Mesenchymal stem cell (in vitro differentiated cells and primary cell): ENCODE results near the gene TRAP1.

Experiments
- DNase-seq: peaks from one replicate; pipeline ENCODE4 v3.0.0-alpha.2; 2013
- H2AFZ ChIP-seq: one replicate; pipeline ENCODE4 v1.6.1; 2013; ENCODE audit warnings: low read depth, mild to moderate bottlenecking, control low read depth, inconsistent platforms, low read length, moderate library complexity
- H2AK5ac ChIP-seq: 2 replicates; pipeline ENCODE4 v1.6.1; 2013; ENCODE audit warnings: low read length, moderate library complexity, mild to moderate bottlenecking, inconsistent platforms; ENCODE audit not compliant: severe bottlenecking
- H2BK120ac ChIP-seq: one replicate; pipeline ENCODE4 v1.6.1; 2013; ENCODE audit warnings: low read depth, mild to moderate bottlenecking, inconsistent platforms, low read length, moderate library complexity
- H2BK12ac ChIP-seq, 2 experiments: one replicate each; pipeline ENCODE4 v1.6.1; 2013; ENCODE audit warnings: inconsistent platforms in 2 of 2, low read length in 2 of 2, mild to moderate bottlenecking in 2 of 2, moderate library complexity in 2 of 2, control low read depth in 1 of 2
- H2BK15ac ChIP-seq: one replicate; pipeline ENCODE4 v1.6.1; 2013; ENCODE audit warnings: mild to moderate bottlenecking, low read depth, inconsistent platforms; ENCODE audit not compliant: poor library complexity, severe bottlenecking
- H2BK5ac ChIP-seq: 2 replicates; pipeline ENCODE4 v1.6.1; 2013; ENCODE audit warnings: low read depth, mild to moderate bottlenecking, low read length, control low read depth, inconsistent platforms; ENCODE audit not compliant: poor library complexity, severe bottlenecking
- H3K14ac ChIP-seq, 2 experiments: one replicate each; pipeline ENCODE4 v1.6.1; 2013; ENCODE audit warnings: inconsistent platforms in 2 of 2, low read length in 2 of 2, control low read depth in 1 of 2, mild to moderate bottlenecking in 1 of 2, moderate library complexity in 1 of 2
- H3K18ac ChIP-seq, 2 experiments: one replicate each; pipeline ENCODE4 v1.6.1; 2013; ENCODE audit warnings: inconsistent platforms in 2 of 2, low read length in 2 of 2, control low read depth in 1 of 2, low read depth in 1 of 2, mild to moderate bottlenecking in 1 of 2
- H3K23ac ChIP-seq, 2 experiments: one replicate each; pipeline ENCODE4 v1.6.1; 2013; ENCODE audit warnings: inconsistent platforms in 2 of 2, low read length in 2 of 2, mild to moderate bottlenecking in 2 of 2, moderate library complexity in 2 of 2, control low read depth in 1 of 2
- H3K27ac ChIP-seq: 2 replicates; pipeline ENCODE4 v1.5.1; 2013; ENCODE audit warnings: mild to moderate bottlenecking, moderate library complexity, low read length, control low read depth, inconsistent platforms; ENCODE audit not compliant: poor library complexity, severe bottlenecking
- H3K27me3 ChIP-seq, 2 experiments: 2 replicates each; pipeline versions ENCODE4 v1.6.1 to v1.7.0; 2013; ENCODE audit warnings: low read length in 2 of 2, mild to moderate bottlenecking in 2 of 2, moderate library complexity in 2 of 2, control low read depth in 1 of 2, inconsistent platforms in 1 of 2; ENCODE audit not compliant: control insufficient read depth in 1 of 2, insufficient read depth in 1 of 2
- H3K36me3 ChIP-seq, 2 experiments: 2 replicates each; pipeline versions ENCODE4 v1.6.1 to v1.7.0; 2013; ENCODE audit warnings: low read length in 2 of 2, control low read depth in 1 of 2, inconsistent platforms in 1 of 2, low read depth in 1 of 2, mild to moderate bottlenecking in 1 of 2; ENCODE audit not compliant: insufficient read depth in 2 of 2, control insufficient read depth in 1 of 2
- H3K4ac ChIP-seq, 2 experiments: one replicate each; pipeline ENCODE4 v1.6.1; 2013; ENCODE audit warnings: inconsistent platforms in 2 of 2, low read length in 2 of 2, mild to moderate bottlenecking in 2 of 2, moderate library complexity in 2 of 2, control low read depth in 1 of 2, low read depth in 1 of 2
- H3K4me1 ChIP-seq: 2 replicates; pipeline ENCODE4 v1.6.1; 2013; ENCODE audit warnings: low read depth, low read length, control low read depth; ENCODE audit not compliant: control insufficient read depth, insufficient read depth
- H3K4me2 ChIP-seq: 2 replicates; pipeline ENCODE4 v1.6.1; 2013; ENCODE audit warnings: low read length, mild to moderate bottlenecking, inconsistent platforms; ENCODE audit not compliant: poor library complexity, severe bottlenecking
- H3K4me3 ChIP-seq, 2 experiments: 2 replicates each; pipeline versions ENCODE4 v1.5.1 to v1.7.0; 2013; ENCODE audit warnings: low read length in 2 of 2, mild to moderate bottlenecking in 2 of 2, control low read depth in 1 of 2, low read depth in 1 of 2; ENCODE audit not compliant: insufficient read depth in 1 of 2
- H3K79me1 ChIP-seq: replicated peaks from 2 replicates; pipeline ENCODE4 v1.6.1; 2013; ENCODE audit warnings: mild to moderate bottlenecking, control low read depth, low read length, inconsistent platforms; ENCODE audit not compliant: poor library complexity, severe bottlenecking
- H3K9ac ChIP-seq: 2 replicates; pipeline ENCODE4 v1.7.0; 2013; ENCODE audit warnings: mild to moderate bottlenecking, low read length, moderate library complexity
- H3K9me3 ChIP-seq: 2 replicates; pipeline ENCODE4 v1.7.0; 2013; ENCODE audit warnings: mild to moderate bottlenecking, low read length; ENCODE audit not compliant: control insufficient read depth
- H4K8ac ChIP-seq: one replicate; pipeline ENCODE4 v1.6.1; 2013; ENCODE audit warnings: inconsistent platforms, mild to moderate bottlenecking, low read length, moderate library complexity
- H4K91ac ChIP-seq: one replicate; pipeline ENCODE4 v1.6.1; 2013; ENCODE audit warnings: mild to moderate bottlenecking, low read length, inconsistent platforms
- WGBS: methylation state at CpG from one replicate; pipeline ENCODE4 v1.1.7; 2013; ENCODE audit warnings: mixed read lengths; 5-methylcytosine and 5-hydroxymethylcytosine counted together

The TRAP1 gene

DNA sequence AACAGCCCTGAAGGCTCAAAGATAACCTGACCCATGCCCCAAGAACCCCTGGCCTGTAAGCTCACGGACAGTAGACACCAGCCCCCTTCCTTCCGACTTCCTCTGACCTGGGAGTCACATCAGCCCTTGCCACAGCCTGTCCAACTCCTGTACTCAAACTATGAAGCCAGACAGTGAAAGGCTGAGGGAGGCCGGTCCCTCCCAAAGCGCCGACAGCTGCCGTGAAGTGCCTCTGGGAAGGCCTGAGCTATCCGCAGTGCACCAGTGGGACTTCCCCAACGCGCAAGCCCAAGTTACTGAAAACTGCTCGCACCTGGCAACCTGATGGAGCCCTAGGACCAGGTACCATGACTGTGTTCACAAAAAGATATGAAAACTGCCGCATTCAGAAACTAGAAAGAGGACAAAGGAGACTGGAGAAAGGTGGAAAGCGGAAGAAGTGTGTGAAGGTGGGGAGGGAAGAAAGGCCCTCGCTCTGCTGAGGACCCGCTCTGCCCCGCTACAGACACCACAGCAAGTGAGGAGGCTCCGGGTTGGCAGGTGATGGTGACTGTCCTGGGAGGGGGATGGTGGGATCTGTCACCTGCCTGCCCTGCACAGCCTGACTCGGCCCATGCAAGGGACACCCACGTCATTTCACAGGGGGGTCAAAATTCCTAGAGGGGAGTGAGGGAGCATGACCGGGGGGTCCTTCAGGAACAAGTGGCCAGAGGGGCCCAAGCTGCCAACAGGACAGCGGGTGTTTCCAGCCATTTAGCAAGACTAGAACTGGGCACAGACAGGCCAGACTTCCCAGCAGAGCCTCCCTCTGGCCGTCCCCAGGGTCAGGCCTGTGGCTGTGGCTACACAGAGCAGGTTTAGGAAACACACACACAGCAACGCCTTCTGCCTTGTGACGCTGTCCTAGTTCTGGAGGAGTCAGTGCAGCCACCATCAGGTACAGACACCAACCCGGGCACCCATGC lies 13.1 kb upstream of the TRAP1 start:
- peaks cover 63% of the 10 kb centered on the region for H3K79me1 ChIP-seq
- no peaks in the 10 kb centered on the region for H3K9me3 ChIP-seq
- no peak overlapping the region for H2BK15ac ChIP-seq
- no peak overlapping the region for H3K18ac ChIP-seq
- no peak overlapping the region for H3K27ac ChIP-seq
- no peak overlapping the region for H3K4me3 ChIP-seq
- DNase-seq: no peak
- H2AK5ac ChIP-seq: no peak overlapping the region
- H3K9ac ChIP-seq: no peak overlapping the region
- H4K91ac ChIP-seq: no peak overlapping the region
- H2BK120ac ChIP-seq: no peak overlapping the region
- H3K4ac ChIP-seq: no peak overlapping the region
- H3K23ac ChIP-seq: no peak overlapping the region
- H3K4me2 ChIP-seq: no peak overlapping the region
- no peaks in the 10 kb centered on the region for H3K27me3 ChIP-seq
- H3K4me1 ChIP-seq: peaks cover 2% of the 10 kb centered on the region
- no peak overlapping the region for H3K14ac ChIP-seq
- peaks cover 84 to 85% of the 10 kb centered on the region in 2 experiments for H3K36me3 ChIP-seq
- 96% methylated on average over 24 of the region's 24 CpGs for WGBS
- no peak overlapping the region for H4K8ac ChIP-seq
- H2BK5ac ChIP-seq: no peak overlapping the region
- H2AFZ ChIP-seq: no peak overlapping the region
- no peak overlapping the region for H2BK12ac ChIP-seq

DNA sequence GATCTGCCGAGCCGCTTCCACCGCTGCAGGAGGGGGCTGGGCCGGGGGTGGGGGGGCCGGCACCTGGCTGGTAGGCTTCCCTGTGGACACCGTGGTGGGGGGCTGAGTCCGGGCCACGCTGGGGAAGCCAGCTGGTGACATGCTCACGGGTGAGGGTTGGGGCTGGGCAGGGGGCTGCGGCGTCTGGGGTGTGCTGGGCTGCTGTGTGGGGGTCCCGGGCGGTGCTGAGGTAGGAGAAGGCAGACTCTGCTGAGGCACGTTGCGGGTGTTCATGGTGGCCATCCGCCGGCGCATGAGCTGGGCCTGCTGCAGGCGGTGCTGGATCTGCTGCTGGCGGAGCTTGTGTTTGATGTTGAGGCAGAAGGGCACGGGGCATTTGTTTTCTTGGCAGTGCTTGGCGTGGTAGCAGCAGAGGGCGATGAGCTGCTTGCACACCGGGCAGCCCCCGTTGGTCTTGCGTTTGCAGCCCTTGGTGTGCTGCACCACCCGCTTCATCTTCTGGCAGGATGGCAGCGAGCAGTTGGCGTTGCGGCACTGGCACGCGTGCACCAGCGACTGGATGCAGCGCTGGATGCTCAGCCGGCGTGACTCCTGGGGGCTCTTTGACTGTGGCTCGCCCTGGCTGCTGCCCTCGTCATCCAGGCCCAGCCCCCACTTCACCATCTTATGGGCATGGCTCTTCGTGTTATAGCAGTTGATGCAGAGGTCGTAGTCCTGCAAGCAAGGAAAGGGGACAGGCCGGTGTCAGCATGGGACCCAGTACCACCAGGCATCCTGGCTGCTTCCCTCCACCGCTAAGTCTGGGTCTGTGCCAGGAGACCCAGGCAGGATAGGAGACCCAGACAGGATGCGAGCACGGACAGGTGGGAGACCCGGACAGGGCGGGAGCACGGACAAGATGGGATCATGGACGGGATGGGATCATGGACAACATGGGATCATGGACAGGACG lies 12.1 kb upstream of the TRAP1 start:
- Histone ChIP-seq H3K36me3 (peaks cover 78 to 83% of the 10 kb centered on the region in 2 experiments), H3K9ac (no peak overlapping the region), H2BK15ac (no peak overlapping the region), H3K18ac (no peak overlapping the region), H3K27ac (no peak overlapping the region), H3K14ac (no peak overlapping the region), H4K91ac (no peak overlapping the region), H2BK5ac (no peak overlapping the region), H2BK120ac (no peak overlapping the region), H3K27me3 (no peaks in the 10 kb centered on the region), H3K4me2 (no peak overlapping the region), H3K23ac (no peak overlapping the region), H3K9me3 (no peaks in the 10 kb centered on the region), H3K79me1 (peaks cover 54% of the 10 kb centered on the region), H3K4me1 (peaks cover 2% of the 10 kb centered on the region), H4K8ac (no peak overlapping the region), H2AK5ac (no peak overlapping the region), H2AFZ (no peak overlapping the region), H3K4ac (no peak overlapping the region), H3K4me3 (no peak overlapping the region), H2BK12ac (no peak overlapping the region)
- DNase-seq: no peak
- WGBS: 98% methylated on average over 48 of the region's 49 CpGs

- Histone ChIP-seq H3K9me3 (no peaks in the 10 kb centered on the region), H3K14ac (no peak overlapping the region), H3K9ac (no peak overlapping the region), H3K4me3 (peak overlapping the region in 1 of 2 experiments; percentile 15), H2BK15ac (no peak overlapping the region), H3K4ac (no peak overlapping the region), H2BK12ac (no peak overlapping the region), H3K36me3 (peaks cover 72 to 75% of the 10 kb centered on the region in 2 experiments), H4K8ac (no peak overlapping the region), H2AFZ (no peak overlapping the region), H4K91ac (no peak overlapping the region), H3K27ac (no peak overlapping the region), H2BK5ac (no peak overlapping the region), H3K4me1 (peaks cover 2% of the 10 kb centered on the region), H3K23ac (no peak overlapping the region), H2AK5ac (no peak overlapping the region), H3K4me2 (no peak overlapping the region), H3K27me3 (no peaks in the 10 kb centered on the region), H3K79me1 (peaks cover 48% of the 10 kb centered on the region), H2BK120ac (no peak overlapping the region), H3K18ac (no peak overlapping the region)
- 97% methylated on average over 31 of the region's 31 CpGs for WGBS
- no peak for DNase-seq
These were observed 11.3 kb upstream of the TRAP1 start for GRCh38 chr16:3728424-3729160.
